ENCODE measurements around the gene ZNF236. TPM values are rescaled to one million over a fixed set of nuclear protein-coding genes. Genes with fewer than 3 reads are reported as not detected.

The ZNF236 gene
- total and polyA plus RNA-seq, 2 of the 8 experiments (the other 6 are each of a cell fraction or from before 2014, with no cell fraction given), result 6.7 to 14.5 TPM

DNA sequence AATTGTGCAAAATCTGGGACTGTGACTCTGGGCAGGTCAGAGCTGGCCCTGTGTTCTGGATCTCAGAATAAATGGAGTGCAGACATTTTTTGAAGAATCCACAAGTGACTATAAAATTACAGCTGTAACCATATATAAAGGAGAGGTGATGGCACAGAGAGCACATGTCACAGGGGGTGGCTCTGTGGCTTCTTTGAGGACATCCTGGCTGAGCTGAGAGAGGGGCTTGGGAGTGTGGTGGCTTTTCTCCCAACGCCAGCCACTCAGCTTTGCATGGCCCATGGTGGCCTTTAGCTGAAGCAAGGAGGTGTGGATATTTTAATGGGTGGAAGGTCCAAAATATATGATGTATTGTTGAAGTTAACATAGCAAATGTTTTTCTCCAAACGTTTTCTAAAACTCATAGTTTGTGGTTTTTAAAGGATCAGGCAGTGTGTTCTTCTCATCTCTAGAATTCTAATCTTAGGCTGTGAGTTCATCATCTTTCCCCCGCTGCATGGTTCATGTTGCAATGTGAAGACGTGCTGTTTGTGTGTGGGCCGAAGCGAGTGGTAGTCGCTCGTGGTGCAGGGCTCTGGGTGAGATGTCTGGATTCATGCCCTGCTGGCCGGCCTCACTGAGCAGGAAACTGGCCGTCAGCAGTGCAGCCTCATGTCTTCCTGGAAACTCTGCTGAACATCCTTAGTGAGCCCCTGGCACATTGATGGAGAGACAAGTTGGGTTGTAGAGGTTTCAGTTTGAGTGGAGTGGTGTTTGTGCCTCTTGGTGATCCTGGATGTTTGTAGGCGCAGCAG is 109.9 kb downstream of the ZNF236 start (continued):
- TF ChIP-seq KDM4A (IDR thresholded peaks at IDR 0.05; ENCODE audit: low read depth, low read length, severe bottlenecking) (no peak), RBBP5 (IDR thresholded peaks at IDR 0.05; ENCODE audit: borderline replicate concordance, low read depth, low read length) (no peak), KDM1A (IDR thresholded peaks at IDR 0.05; ENCODE audit: borderline replicate concordance, low read length) (no peak), BCL11A (IDR thresholded peaks at IDR 0.05; ENCODE audit: low read depth in 2 of 2, low read length in 2 of 2) (no peak), CHD7 (IDR thresholded peaks at IDR 0.05; ENCODE audit: insufficient replicate concordance, low read length) (no peak), ASH2L (IDR thresholded peaks at IDR 0.05; ENCODE audit: low read length) (no peak)

Data from H1 (cell line).